ENCODE measurements around the gene PIK3R3.
A peak's percentile ranks its signal among the peaks of the same experiment; 100 is the strongest.
"Not testable (repeated sequence)": the region's sequence is repeated elsewhere in the genome, so short reads cannot be mapped to it uniquely, and the experiment has no call there.

Gene PIK3R3

GRCh38 chr1:46065405-46065804 lies 67.0 kb downstream of the PIK3R3 start:
- DNase-seq (ENCODE audit: low spot score) = peak; percentile 52

DNA sequence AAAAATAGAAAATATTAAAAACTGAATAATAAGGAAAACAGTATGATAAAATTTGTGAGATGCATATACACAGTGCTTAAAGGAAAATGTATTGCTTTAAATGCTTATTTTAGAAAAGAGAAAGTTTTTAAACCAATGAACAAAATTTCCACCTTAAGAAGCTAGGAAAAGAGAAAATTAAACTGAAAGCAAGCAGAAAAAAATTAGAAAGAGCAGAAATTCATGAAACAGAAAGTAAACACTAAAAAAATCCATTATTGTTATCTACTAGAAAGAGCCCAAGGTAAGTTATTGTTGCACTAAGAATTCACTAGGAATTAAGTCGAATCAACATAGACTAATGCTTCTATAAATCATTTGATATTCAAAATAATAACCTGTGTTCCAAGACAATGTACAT lies 67.7 kb downstream of the PIK3R3 start:
- DNase-seq (ENCODE audit: low spot score) = no peak

- DNase-seq (ENCODE audit: low spot score) = peak; percentile 49
These were observed 69.6 kb downstream of the PIK3R3 start for GRCh38 chr1:46062651-46063319.

DNA sequence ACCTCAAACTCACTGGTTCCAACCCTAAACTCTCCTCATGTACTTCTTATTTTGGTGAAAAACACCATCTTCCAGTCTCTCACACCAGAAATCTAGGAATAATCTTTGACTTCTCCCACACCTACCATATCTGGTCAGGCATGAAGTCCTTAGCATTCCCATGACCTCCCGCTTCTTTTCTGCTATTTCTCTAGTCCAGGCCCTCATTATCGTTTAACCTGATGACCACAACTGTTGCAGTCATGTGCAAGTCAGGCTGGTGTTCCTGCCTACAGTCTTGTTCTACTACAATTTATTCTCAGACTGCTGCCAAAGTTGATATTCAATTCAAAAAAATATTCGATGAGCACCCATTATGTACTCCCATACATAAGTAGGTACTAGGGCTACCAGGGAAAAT lies 71.3 kb downstream of the PIK3R3 start:
- no peak for DNase-seq (ENCODE audit: low spot score)

- no peak for DNase-seq (ENCODE audit: low spot score)
These were observed 73.5 kb downstream of the PIK3R3 start for GRCh38 chr1:46058936-46059335.

- DNase-seq (ENCODE audit: low spot score) = no peak
These were observed 74.6 kb downstream of the PIK3R3 start for GRCh38 chr1:46057781-46058180.

DNA sequence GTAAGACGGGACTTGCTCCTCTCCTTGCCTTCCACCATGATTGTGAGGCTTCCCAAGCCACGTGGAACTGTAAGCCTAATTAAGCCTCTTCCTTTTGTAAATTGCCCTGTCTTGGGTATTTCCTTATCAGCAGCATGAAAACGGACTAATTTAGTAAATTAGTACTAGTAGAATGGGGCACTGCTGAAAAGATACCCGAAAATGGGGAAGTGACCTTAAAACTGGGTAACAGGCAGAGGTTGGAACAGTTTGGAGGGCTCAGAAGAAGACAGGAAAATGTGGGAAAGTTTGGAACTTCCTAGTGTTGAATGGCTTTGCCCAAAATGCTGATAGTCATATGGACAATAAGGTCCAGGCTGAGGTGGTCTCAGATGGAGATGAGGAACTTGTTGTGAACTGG lies 75.2 kb downstream of the PIK3R3 start:
- not testable (repeated sequence) for DNase-seq (ENCODE audit: low spot score)

DNA sequence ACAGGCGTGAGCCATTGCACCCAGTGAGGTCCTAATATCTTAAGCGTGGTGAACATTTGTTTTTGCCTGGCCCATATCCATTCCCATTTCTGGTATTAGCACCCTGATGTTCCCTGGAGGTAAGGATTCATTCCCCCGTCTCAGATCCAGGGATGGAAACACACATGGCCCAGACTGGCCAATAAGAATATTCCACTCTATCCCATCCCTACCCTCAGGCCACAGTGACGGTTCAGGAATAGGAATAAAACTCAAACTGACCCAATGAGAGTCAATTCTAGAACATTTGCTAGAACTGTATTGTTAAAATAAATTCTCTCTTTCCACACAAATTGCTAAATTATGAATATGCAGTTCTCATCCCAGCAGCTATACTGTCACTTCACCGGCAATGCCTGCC lies 76.1 kb downstream of the PIK3R3 start:
- no peak for DNase-seq (ENCODE audit: low spot score)

GRCh38 chr1:46053734-46054133 lies 78.7 kb downstream of the PIK3R3 start:
- no peak for DNase-seq (ENCODE audit: low spot score)

DNA sequence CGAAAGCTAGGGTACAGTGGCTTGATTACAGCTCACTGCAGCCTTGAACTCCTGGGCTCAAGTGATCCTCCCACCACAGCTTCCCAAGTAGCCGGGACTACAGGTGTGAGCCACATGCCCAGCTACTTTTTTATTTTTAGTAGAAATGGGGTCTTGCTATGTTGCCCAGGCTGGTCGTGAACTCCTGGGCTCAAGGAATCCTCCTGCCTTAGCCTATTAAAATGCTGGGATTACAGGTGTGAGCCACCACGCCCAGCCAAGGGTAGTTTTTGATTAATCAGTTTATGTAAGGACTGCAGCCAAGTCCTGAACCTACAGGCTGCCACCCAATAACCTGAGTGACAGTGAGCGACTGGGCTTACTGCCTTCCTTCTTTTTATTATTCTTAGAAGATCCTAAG lies 88.3 kb downstream of the PIK3R3 start:
- no peak for DNase-seq (ENCODE audit: low spot score)

- no peak for DNase-seq (ENCODE audit: low spot score)
These were observed 88.9 kb downstream of the PIK3R3 start for GRCh38 chr1:46043458-46044017.

- no peak for DNase-seq (ENCODE audit: low spot score)
These were observed 90.5 kb downstream of the PIK3R3 start for GRCh38 chr1:46041974-46042373.

- DNase-seq (ENCODE audit: low spot score) = no peak
These were observed 90.9 kb downstream of the PIK3R3 start for GRCh38 chr1:46041551-46041950.

GRCh38 chr1:46039571-46040052 lies 92.8 kb downstream of the PIK3R3 start:
- no peak for DNase-seq (ENCODE audit: low spot score)

DNA sequence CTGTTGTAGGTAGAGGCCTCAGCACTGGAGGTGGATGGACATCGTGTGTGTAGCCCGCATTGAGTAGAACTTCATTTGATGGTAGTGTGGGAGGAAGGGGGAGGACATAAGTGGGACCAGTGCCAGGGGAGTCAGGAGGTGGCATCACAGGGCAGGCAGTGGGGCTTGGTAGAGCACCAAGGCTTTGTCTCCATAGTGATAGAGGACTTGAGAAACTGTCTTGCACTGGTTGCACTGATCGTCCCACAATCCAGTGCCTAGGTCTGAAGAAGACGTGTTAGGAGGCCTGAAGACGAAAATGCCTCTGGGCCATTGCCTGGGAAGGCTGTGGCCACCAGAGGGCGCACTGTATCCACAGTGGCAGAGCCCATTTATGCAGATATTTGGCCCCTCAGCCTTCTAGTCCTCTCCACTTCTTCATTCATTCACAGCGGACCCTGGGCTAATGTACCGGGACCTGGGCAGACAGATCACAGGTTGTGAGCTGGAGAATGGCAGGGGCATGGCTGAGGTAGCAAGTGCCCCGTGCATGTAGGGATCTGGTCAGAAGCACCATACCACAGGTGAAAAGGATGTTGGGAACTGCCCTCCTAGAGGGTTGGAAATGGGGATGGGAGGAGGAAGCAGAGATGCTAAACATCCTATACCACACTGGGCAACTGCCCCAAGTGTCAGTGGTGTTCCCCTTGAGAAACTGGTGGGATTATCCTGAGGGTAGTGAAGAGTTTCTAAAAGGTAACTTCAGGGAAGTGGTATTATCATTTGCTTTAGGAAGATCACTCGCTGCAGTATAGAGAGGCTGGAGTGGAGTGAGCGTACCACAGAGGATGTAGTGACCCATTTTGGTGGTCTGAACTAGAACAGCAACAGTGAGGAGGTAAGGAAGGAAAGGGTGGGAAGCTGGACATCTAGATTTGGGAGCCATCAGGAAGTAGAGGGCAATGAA lies 95.3 kb downstream of the PIK3R3 start:
- peak; percentile 81 for DNase-seq (ENCODE audit: low spot score)

DNA sequence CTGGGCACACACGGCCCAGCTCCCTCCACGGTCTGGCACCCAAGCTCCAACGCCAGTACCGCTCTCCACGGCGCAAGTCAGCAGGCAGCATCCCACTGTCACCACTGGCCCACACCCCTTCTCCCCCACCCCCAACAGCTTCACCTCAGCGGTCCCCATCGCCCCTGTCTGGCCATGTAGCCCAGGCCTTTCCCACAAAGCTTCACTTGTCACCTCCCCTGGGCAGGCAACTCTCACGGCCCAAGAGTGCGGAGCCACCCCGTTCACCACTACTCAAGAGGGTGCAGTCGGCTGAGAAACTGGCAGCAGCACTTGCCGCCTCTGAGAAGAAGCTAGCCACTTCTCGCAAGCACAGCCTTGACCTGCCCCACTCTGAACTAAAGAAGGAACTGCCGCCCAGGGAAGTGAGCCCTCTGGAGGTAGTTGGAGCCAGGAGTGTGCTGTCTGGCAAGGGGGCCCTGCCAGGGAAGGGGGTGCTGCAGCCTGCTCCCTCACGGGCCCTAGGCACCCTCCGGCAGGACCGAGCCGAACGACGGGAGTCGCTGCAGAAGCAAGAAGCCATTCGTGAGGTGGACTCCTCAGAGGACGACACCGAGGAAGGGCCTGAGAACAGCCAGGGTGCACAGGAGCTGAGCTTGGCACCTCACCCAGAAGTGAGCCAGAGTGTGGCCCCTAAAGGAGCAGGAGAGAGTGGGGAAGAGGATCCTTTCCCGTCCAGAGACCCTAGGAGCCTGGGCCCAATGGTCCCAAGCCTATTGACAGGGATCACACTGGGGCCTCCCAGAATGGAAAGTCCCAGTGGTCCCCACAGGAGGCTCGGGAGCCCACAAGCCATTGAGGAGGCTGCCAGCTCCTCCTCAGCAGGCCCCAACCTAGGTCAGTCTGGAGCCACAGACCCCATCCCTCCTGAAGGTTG lies 97.6 kb downstream of the PIK3R3 start:
- DNase-seq (ENCODE audit: low spot score) = no peak

DNA sequence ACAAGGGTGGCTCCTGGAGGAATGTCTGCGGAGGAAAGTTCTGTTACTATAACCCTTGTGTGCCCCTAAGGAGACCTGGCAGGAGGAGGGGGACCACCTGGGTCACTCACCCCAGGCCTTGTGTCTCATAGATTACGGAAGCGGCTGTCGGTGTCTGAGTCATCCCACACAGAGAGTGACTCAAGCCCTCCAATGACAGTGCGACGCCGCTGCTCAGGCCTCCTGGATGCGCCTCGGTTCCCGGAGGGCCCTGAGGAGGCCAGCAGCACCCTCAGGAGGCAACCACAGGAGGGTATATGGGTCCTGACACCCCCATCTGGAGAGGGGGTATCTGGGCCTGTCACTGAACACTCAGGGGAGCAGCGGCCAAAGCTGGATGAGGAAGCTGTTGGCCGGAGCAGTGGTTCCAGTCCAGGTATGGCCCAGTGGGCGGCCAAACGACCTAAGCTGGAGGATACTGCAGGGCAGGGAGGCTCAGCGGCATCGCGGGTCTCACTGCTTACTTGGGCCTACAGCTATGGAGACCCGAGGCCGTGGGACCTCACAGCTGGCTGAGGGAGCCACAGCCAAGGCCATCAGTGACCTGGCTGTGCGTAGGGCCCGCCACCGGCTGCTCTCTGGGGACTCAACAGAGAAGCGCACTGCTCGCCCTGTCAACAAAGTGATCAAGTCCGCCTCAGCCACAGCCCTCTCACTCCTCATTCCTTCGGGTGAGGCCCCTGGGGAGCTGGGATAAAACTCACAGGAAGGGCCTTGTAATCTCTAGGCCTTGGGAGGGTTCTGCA lies 101.4 kb downstream of the PIK3R3 start:
- DNase-seq (ENCODE audit: low spot score) = no peak

DNA sequence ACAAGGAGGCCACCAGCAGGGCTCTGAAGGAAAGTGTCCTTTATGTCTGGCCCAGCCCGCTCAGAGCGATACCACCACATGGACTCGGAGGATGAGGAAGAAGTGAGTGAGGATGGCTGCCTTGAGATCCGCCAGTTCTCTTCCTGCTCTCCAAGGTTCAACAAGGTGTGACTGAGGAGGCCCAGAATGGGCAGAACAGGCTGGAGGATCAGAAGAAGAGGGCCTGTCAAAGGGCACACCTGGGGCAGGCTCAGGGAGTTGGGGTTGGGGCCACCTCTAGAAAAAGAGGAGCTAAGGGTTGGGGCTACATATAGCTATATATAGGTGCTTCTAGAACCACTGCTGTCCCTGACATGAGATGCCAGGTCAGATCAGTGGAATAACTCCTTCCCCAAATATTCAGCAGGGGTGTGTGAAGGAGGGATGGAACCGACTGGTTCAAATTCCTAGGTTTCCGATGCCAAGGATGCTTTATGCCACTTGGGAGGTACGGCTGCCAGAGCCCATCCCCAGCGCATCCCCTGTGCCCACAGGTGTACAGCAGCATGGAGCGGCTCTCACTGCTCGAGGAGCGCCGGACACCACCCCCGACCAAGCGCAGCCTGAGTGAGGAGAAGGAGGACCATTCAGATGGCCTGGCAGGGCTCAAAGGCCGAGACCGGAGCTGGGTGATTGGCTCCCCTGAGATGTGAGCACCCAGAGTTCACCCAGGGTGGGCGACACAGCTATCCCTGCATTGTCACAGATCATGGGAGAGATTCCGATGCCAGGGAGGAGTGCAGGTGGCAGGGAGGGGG lies 102.2 kb downstream of the PIK3R3 start:
- no peak for DNase-seq (ENCODE audit: low spot score)

- no peak for DNase-seq (ENCODE audit: low spot score)
These were observed 104.4 kb downstream of the PIK3R3 start for GRCh38 chr1:46027788-46028573.

Measured in CD4-positive, alpha-beta T cell treated with Interleukin-2 at 100 ng/mL for 4 hours (primary cell).